Panc1 (cell line): ENCODE measurements around the gene MMP19. TPM values are rescaled to one million over a fixed set of nuclear protein-coding genes. Genes with fewer than 3 reads are reported as not detected.

Experiments used
- ATAC-seq: fragments of 200-7000 bp; cut with Tn5 transposase; 2 replicates; pipeline ENCODE4 v1.9.1; 2020; ENCODE audit warnings: mild to moderate bottlenecking, moderate library complexity
- BruUV-seq: library from RNA; stranded (reverse); fragments of 400-500 nt; replicated peaks from 2 replicates; lab custom pipeline; 2021; lab: Mats Ljungman, UMichigan
- CTCF ChIA-PET: fragments of 300-600 bp; sonication (Branson Sonifier 250); formaldehyde crosslinking; loops from one replicate; lab custom pipeline; 2022; ENCODE audit warnings: antibody characterized with exemption; lab: Charles Lee
- POLR2A ChIA-PET: fragments of 300-600 bp; sonication (Branson Sonifier 250); formaldehyde crosslinking; loops from one replicate; lab custom pipeline; 2022; ENCODE audit warnings: antibody characterized with exemption; lab: Charles Lee
- DNase-seq: peaks from one replicate; pipeline ENCODE4 v3.0.0-alpha.2; 2010; ENCODE audit warnings: low read depth, low spot score
- H3K27ac ChIP-seq: 2 replicates; pipeline ENCODE4 v1.5.1; 2011; ENCODE audit warnings: mild to moderate bottlenecking, low read length, inconsistent platforms
- H3K27me3 ChIP-seq: fragments of 200-500 bp; sonication (Bioruptor generic); 2 replicates; pipeline ENCODE4 v1.6.0; 2014; ENCODE audit warnings: low read length, inconsistent platforms; ENCODE audit not compliant: control insufficient read depth, insufficient read depth
- H3K36me3 ChIP-seq: fragments of 200-500 bp; sonication (Bioruptor generic); 2 replicates; pipeline ENCODE4 v1.5.1; 2014; ENCODE audit warnings: inconsistent platforms, mild to moderate bottlenecking, low read length, moderate library complexity; ENCODE audit not compliant: control insufficient read depth, insufficient read depth
- H3K4me1 ChIP-seq: 2 replicates; pipeline ENCODE4 v1.5.1; 2011; ENCODE audit warnings: inconsistent platforms, mild to moderate bottlenecking, low read length, moderate library complexity; ENCODE audit not compliant: control insufficient read depth, insufficient read depth
- H3K4me3 ChIP-seq, 2 experiments: 2 replicates each; pipeline ENCODE4 v1.5.1; 2011 to 2012; ENCODE audit warnings: low read depth in 2 of 2, low read length in 2 of 2, mild to moderate bottlenecking in 2 of 2, inconsistent platforms in 1 of 2, moderate library complexity in 1 of 2
- H3K9me3 ChIP-seq: fragments of 200-500 bp; sonication (Bioruptor generic); 2 replicates; pipeline ENCODE4 v1.5.1; 2014; ENCODE audit warnings: low read depth, mild to moderate bottlenecking, inconsistent platforms, low read length, moderate library complexity; ENCODE audit not compliant: control insufficient read depth, insufficient read depth
- CTCF ChIP-seq: fragments of 450-650 bp; IDR thresholded peaks from 2 replicates; pipeline ENCODE4 v1.5.1; 2017; ENCODE audit warnings: mild to moderate bottlenecking
- REST ChIP-seq, 2 experiments: IDR thresholded peaks; 2 replicates each; pipeline ENCODE4 v1.6.1; 2011 to 2012; ENCODE audit warnings: low read depth in 2 of 2, control low read depth in 1 of 2, low read length in 1 of 2, mild to moderate bottlenecking in 1 of 2, moderate library complexity in 1 of 2; ENCODE audit not compliant: insufficient read depth in 1 of 2
- SIN3A ChIP-seq: IDR thresholded peaks from 2 replicates; pipeline ENCODE4 v1.6.1; 2012; ENCODE audit warnings: low read depth, mild to moderate bottlenecking, low read length, moderate library complexity, borderline replicate concordance; ENCODE audit not compliant: insufficient read depth
- in situ Hi-C: cut with HindIII; loops from 2 replicates; pipeline ENCODE4 v1.10.0; 2016; ENCODE audit warnings: low sequenced_read_pairs, low pct_unique_long_range_greater_than_20kb
- intact Hi-C: fragments of 100-400 bp; cut with micrococcal nuclease; formaldehyde crosslinking; loops from one replicate; pipeline ENCODE4 v1.10.0; 2022; ENCODE audit not compliant: unreplicated experiment
- total RNA-seq: library from RNA; stranded (reverse); gene quantifications from one replicate; pipeline ENCODE4 v1.2.1, GENCODE V29; 2021; ENCODE audit not compliant: unreplicated experiment

Gene MMP19
- total RNA-seq, 1 experiment from 2014 or later = 0.05 TPM

GRCh38 chr12:55797550-55797949, 45.2 kb downstream of the MMP19 start:
- no peak for DNase-seq
- Histone ChIP-seq H3K4me3 (no peak overlapping the region), H3K36me3 (peaks cover 51% of the 10 kb centered on the region), H3K27me3 (no peaks in the 10 kb centered on the region), H3K27ac (no peak overlapping the region), H3K4me1 (0 out of 2 replicates have a peak, but pooled peaks cover 3% of the 10 kb centered on the region), H3K9me3 (no peaks in the 10 kb centered on the region)
- ChIA-PET POLR2A (interaction anchor here (0.7 kb wide), 1 partner anchor 20 kb away, joined by 3 read pairs; the partner anchor contains the start of gene ORMDL2), CTCF (interaction anchor here (1.4 kb wide), 1 partner anchor 59 kb away, joined by 7 read pairs; no protein-coding TSS in a partner anchor)
- TF ChIP-seq REST (IDR thresholded peaks at IDR 0.05; ENCODE audit: insufficient read depth in 1 of 2, low read depth in 2 of 2, low read length in 1 of 2) = no peak
- no peak for TF ChIP-seq SIN3A
- intact Hi-C loops = loop anchor here (2.0 kb wide), 1 partner anchor 59 kb away; no protein-coding TSS in a partner anchor
- BruUV-seq = no TSS peak
- no peak for ATAC-seq
- in situ Hi-C loops = no loop called here

GRCh38 chr12:55797068-55797467, 45.7 kb downstream of the MMP19 start:
- intact Hi-C loops = loop anchor here (2.0 kb wide), 1 partner anchor 58 kb away; no protein-coding TSS in a partner anchor
- Histone ChIP-seq H3K4me3 (no peak overlapping the region), H3K4me1 (0 out of 2 replicates have a peak, but pooled peaks cover 3% of the 10 kb centered on the region), H3K36me3 (peaks cover 48% of the 10 kb centered on the region), H3K9me3 (no peaks in the 10 kb centered on the region), H3K27me3 (no peaks in the 10 kb centered on the region), H3K27ac (no peak overlapping the region)
- BruUV-seq = TSS peak; percentile 23
- CTCF ChIA-PET = interaction anchor here (1.4 kb wide), 1 partner anchor 58 kb away, joined by 7 read pairs; no protein-coding TSS in a partner anchor
- no peak for DNase-seq
- in situ Hi-C loops = no loop called here
- TF ChIP-seq REST (IDR thresholded peaks at IDR 0.05; ENCODE audit: insufficient read depth in 1 of 2, low read depth in 2 of 2, low read length in 1 of 2) (no peak), CTCF (peak; percentile 68)
- ATAC-seq = no peak; the same call in 1 of the 2 replicates
- POLR2A ChIA-PET = interaction anchor here (0.7 kb wide), 1 partner anchor 21 kb away, joined by 3 read pairs; the partner anchor contains the start of gene ORMDL2
